Fibroblast of lung (primary cell): ENCODE results near the gene ZNF583. TPM values are rescaled to one million over a fixed set of nuclear protein-coding genes. Genes with fewer than 3 reads are reported as not detected.

Source experiments
- DNase-seq, 2 donors: peaks; one replicate each; pipeline versions ENCODE4 v3.0.0 to v3.0.0-alpha.2; 2010; ENCODE audit warnings: low read depth in 2 of 2
- H2AFZ ChIP-seq: 2 replicates; pipeline ENCODE4 v1.5.1; 2012; ENCODE audit warnings: low read length, control low read depth, inconsistent platforms
- H3K27ac ChIP-seq: 2 replicates; pipeline ENCODE4 v1.5.1; 2011; ENCODE audit warnings: low read length, control low read depth; ENCODE audit not compliant: insufficient read depth
- H3K27me3 ChIP-seq: 2 replicates; pipeline ENCODE4 v1.5.1; 2011; ENCODE audit warnings: mild to moderate bottlenecking, low read length; ENCODE audit not compliant: control insufficient read depth, insufficient read depth
- H3K36me3 ChIP-seq: 2 replicates; pipeline ENCODE4 v1.5.1; 2011; ENCODE audit warnings: low read length; ENCODE audit not compliant: control insufficient read depth, insufficient read depth
- H3K4me1 ChIP-seq: 2 replicates; pipeline ENCODE4 v1.5.1; 2011; ENCODE audit warnings: low read length; ENCODE audit not compliant: control insufficient read depth, insufficient read depth; ENCODE audit errors: extremely low read depth
- H3K4me2 ChIP-seq: 2 replicates; pipeline ENCODE4 v1.5.1; 2011; ENCODE audit warnings: low read length, control low read depth; ENCODE audit not compliant: insufficient read depth; ENCODE audit errors: extremely low read depth
- H3K4me3 ChIP-seq, 4 experiments: fragments of 200-600 bp in 1 of 4; sonication (generic) in 1 of 4; replicated peaks in 1 of 4; 2 replicates each; pipeline ENCODE4 v1.5.1; 2011 to 2016; ENCODE audit warnings: low read length in 4 of 4, low read depth in 3 of 4, mild to moderate bottlenecking in 3 of 4, control low read depth in 2 of 4, inconsistent platforms in 1 of 4, mixed read lengths in 1 of 4; ENCODE audit not compliant: insufficient read depth in 1 of 4; ENCODE audit errors: control extremely low read depth in 1 of 4
- H3K79me2 ChIP-seq: 2 replicates; pipeline ENCODE4 v1.5.1; 2012; ENCODE audit warnings: mild to moderate bottlenecking, low read length, inconsistent platforms; ENCODE audit not compliant: control insufficient read depth, insufficient read depth
- H3K9ac ChIP-seq: 2 replicates; pipeline ENCODE4 v1.5.1; 2011; ENCODE audit warnings: mild to moderate bottlenecking, low read length, control low read depth; ENCODE audit not compliant: insufficient read depth
- H3K9me3 ChIP-seq: 2 replicates; pipeline ENCODE4 v1.5.1; 2012; ENCODE audit warnings: low read depth, low read length; ENCODE audit not compliant: control insufficient read depth, insufficient read depth
- H4K20me1 ChIP-seq: 2 replicates; pipeline ENCODE4 v1.5.1; 2011; ENCODE audit warnings: low read length; ENCODE audit not compliant: control insufficient read depth, insufficient read depth; ENCODE audit errors: extremely low read depth
- EZH2 ChIP-seq: IDR thresholded peaks from 2 replicates; pipeline ENCODE4 v1.5.1; 2012; ENCODE audit warnings: low read length, control low read depth, mild to moderate bottlenecking; ENCODE audit errors: missing control alignments
- polyA plus RNA-seq, 2 donors: library from polyadenylated mRNA; depleted of rRNA in 1 of 2; stranded (reverse) in 1 of 2; unstranded in 1 of 2; fragments of >200 nt; gene quantifications; 2 replicates each; pipeline ENCODE4 v1.2.1, GENCODE V29; 2011 to 2012; ENCODE audit warnings: missing spikeins in 1 of 2
- total RNA-seq: library from RNA; depleted of rRNA; stranded (reverse); fragments of >200 nt; gene quantifications from 2 replicates; pipeline ENCODE4 v1.2.1, GENCODE V29; 2014
- TF ChIP-seq, protein P1 (sequence below), 2 donors: IDR thresholded peaks in 1 of 2; conservative IDR thresholded peaks in 1 of 2; 1 replicate in 1 of 2; 2 replicates in 1 of 2; pipeline ENCODE4 v1.5.1; 2011 to 2012; ENCODE audit warnings: low read length in 2 of 2, control low read depth in 1 of 2, inconsistent platforms in 1 of 2, low read depth in 1 of 2, mild to moderate bottlenecking in 1 of 2

Gene ZNF583
- total and polyA plus RNA-seq, 2 donors (not counting 1 experiment from before 2014, with no cell fraction given) = 5.0 to 5.4 TPM

DNA sequence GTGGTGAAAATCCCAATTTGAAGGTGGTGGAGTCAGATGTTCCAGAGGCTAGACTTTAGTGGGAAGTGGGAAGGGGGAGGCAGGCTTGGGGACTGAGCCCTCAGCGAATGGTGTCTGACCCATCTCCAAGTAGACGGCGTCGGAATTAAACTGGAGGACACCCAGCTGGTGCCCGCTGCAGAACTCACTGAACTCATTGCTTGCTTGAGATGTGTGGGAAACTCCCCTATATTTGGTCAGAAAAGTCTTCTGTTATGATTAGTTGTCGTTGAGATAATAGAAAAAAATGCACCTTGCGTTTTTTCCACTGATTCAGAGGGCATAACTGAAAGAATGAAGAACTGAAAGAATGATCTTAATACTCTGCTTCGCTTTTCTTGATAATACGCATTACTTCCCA lies 871 bp upstream of the ZNF583 start:
- H4K20me1 ChIP-seq = no peaks in the 10 kb centered on the region
- peaks cover 7% of the 10 kb centered on the region for H3K79me2 ChIP-seq
- TF ChIP-seq, protein P1, sequence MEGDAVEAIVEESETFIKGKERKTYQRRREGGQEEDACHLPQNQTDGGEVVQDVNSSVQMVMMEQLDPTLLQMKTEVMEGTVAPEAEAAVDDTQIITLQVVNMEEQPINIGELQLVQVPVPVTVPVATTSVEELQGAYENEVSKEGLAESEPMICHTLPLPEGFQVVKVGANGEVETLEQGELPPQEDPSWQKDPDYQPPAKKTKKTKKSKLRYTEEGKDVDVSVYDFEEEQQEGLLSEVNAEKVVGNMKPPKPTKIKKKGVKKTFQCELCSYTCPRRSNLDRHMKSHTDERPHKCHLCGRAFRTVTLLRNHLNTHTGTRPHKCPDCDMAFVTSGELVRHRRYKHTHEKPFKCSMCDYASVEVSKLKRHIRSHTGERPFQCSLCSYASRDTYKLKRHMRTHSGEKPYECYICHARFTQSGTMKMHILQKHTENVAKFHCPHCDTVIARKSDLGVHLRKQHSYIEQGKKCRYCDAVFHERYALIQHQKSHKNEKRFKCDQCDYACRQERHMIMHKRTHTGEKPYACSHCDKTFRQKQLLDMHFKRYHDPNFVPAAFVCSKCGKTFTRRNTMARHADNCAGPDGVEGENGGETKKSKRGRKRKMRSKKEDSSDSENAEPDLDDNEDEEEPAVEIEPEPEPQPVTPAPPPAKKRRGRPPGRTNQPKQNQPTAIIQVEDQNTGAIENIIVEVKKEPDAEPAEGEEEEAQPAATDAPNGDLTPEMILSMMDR (conservative IDR thresholded peaks at IDR 0.05 in 1 of 2, IDR thresholded peaks at IDR 0.05 in 1 of 2; ENCODE audit: low read depth in 1 of 2, low read length in 2 of 2) = no peak
- no peak for TF ChIP-seq EZH2
- H2AFZ ChIP-seq = peak overlapping the region; percentile 58
- peaks cover 2% of the 10 kb centered on the region for H3K4me1 ChIP-seq
- peak overlapping the region; percentile 91 for H3K27ac ChIP-seq
- peak; percentile 14 to 40 for DNase-seq
- peaks cover 2% of the 10 kb centered on the region for H3K9me3 ChIP-seq
- no peak overlapping the region for H3K9ac ChIP-seq
- no peaks in the 10 kb centered on the region for H3K36me3 ChIP-seq
- H3K4me3 ChIP-seq = peak overlapping the region; percentile 68 to 96 (median 94)
- H3K4me2 ChIP-seq = peak overlapping the region; percentile 61
- no peaks in the 10 kb centered on the region for H3K27me3 ChIP-seq

GRCh38 chr19:56404705-56405056 lies 549 bp downstream of the ZNF583 start:
- H2AFZ ChIP-seq = peak overlapping the region; percentile 100
- H3K27me3 ChIP-seq = no peaks in the 10 kb centered on the region
- H3K9me3 ChIP-seq = peaks cover 2% of the 10 kb centered on the region
- peaks cover 2% of the 10 kb centered on the region for H3K4me1 ChIP-seq
- H3K9ac ChIP-seq = peak overlapping the region; percentile 87
- H4K20me1 ChIP-seq = no peaks in the 10 kb centered on the region
- DNase-seq = no peak
- no peak for TF ChIP-seq EZH2
- TF ChIP-seq, protein P1 (conservative IDR thresholded peaks at IDR 0.05 in 1 of 2, IDR thresholded peaks at IDR 0.05 in 1 of 2; ENCODE audit: low read depth in 1 of 2, low read length in 2 of 2) = no peak
- H3K4me3 ChIP-seq = peak overlapping the region; percentile 68 to 96 (median 94)
- peaks cover 7% of the 10 kb centered on the region for H3K79me2 ChIP-seq
- peak overlapping the region; percentile 91 for H3K27ac ChIP-seq
- H3K4me2 ChIP-seq = peak overlapping the region; percentile 88
- no peaks in the 10 kb centered on the region for H3K36me3 ChIP-seq

DNA sequence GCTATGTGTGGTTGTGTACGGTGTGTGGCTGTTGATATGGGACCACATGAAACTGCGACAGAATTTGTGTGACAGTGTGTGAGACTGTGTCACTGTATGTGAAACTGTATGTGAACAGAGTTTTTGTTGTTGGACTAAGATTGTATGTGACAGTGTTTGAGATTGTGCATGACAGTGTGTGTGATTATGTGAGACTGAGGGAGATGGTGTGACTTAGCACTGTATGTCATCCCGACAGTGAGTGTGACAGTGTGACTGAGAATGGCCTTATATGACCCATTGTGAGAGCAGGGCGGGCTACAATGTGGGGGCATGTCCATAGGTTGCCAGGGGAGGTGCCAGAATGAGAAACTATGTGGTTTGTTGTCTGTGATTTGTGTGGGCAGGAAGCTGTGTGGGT lies 930 bp downstream of the ZNF583 start:
- peak overlapping the region; percentile 68 to 96 (median 94) for H3K4me3 ChIP-seq
- peaks cover 7% of the 10 kb centered on the region for H3K79me2 ChIP-seq
- DNase-seq = peak in 1 of 2 donors; percentile 11
- peaks cover 2% of the 10 kb centered on the region for H3K9me3 ChIP-seq
- no peaks in the 10 kb centered on the region for H3K27me3 ChIP-seq
- TF ChIP-seq, protein P1 (conservative IDR thresholded peaks at IDR 0.05 in 1 of 2, IDR thresholded peaks at IDR 0.05 in 1 of 2; ENCODE audit: low read depth in 1 of 2, low read length in 2 of 2) = no peak
- no peak for TF ChIP-seq EZH2
- peak overlapping the region; percentile 88 for H3K4me2 ChIP-seq
- no peaks in the 10 kb centered on the region for H3K36me3 ChIP-seq
- no peaks in the 10 kb centered on the region for H4K20me1 ChIP-seq
- no peak overlapping the region for H3K9ac ChIP-seq
- H3K27ac ChIP-seq = no peak overlapping the region
- peaks cover 2% of the 10 kb centered on the region for H3K4me1 ChIP-seq
- peak overlapping the region; percentile 100 for H2AFZ ChIP-seq
